ENCODE results near the gene TPRX1. TPM values are rescaled to one million over a fixed set of nuclear protein-coding genes. Genes with fewer than 3 reads are reported as not detected.

Gene TPRX1
- total and polyA plus RNA-seq, 2 of the 4 experiments (the other 2 are of a cell fraction): not detected

GRCh38 chr19:47776568-47776967, 27.8 kb downstream of the TPRX1 start:
- Histone ChIP-seq H3K23ac (ENCODE audit: low read depth, low read length) (no peak overlapping the region), H2AK9ac (replicated peaks; ENCODE audit: low read depth, low read length, poor library complexity) (no peak overlapping the region), H3K4ac (ENCODE audit: low read depth, low read length) (no peak overlapping the region), H3K4me3 (ENCODE audit: insufficient read depth, low read depth, low read length) (no peak overlapping the region), H4K5ac (ENCODE audit: low read depth, low read length) (no peak overlapping the region), H2AK5ac (ENCODE audit: low read depth, low read length) (no peak overlapping the region), H4K20me1 (ENCODE audit: insufficient read depth, low read length) (peaks cover 21% of the 10 kb centered on the region; the same call in 1 of the 2 replicates), H3K9me1 (ENCODE audit: insufficient read depth, low read length) (peaks cover 11% of the 10 kb centered on the region), H2BK120ac (ENCODE audit: low read depth, low read length) (no peak overlapping the region), H2BK15ac (ENCODE audit: low read depth, low read length) (no peak overlapping the region), H3K9me3 (ENCODE audit: control insufficient read depth, insufficient read depth, low read length) (no peaks in the 10 kb centered on the region), H3K4me1 (ENCODE audit: control insufficient read depth, insufficient read depth, low read length) (peaks cover 2% of the 10 kb centered on the region; the same call in 1 of the 2 replicates), H3K56ac (ENCODE audit: extremely low read depth, insufficient read depth, low read length) (no peak overlapping the region), H3K27me3 (ENCODE audit: control insufficient read depth, insufficient read depth, low read length) (no peaks in the 10 kb centered on the region), H3K9ac (ENCODE audit: low read depth, low read length) (no peak overlapping the region), H3K4me2 (ENCODE audit: low read depth, low read length) (no peak overlapping the region), H2BK5ac (ENCODE audit: low read depth, low read length, poor library complexity, severe bottlenecking) (no peak overlapping the region), H3K18ac (ENCODE audit: low read depth, low read length) (no peak overlapping the region), H4K8ac (ENCODE audit: low read depth in 2 of 2, low read length in 2 of 2) (no peak overlapping the region), H2AFZ (replicated peaks; ENCODE audit: low read length, poor library complexity) (no peak overlapping the region), H2BK20ac (ENCODE audit: low read depth, low read length) (no peak overlapping the region), H3K79me1 (ENCODE audit: low read depth in 1 of 2, low read length in 2 of 2) (peaks cover 22 to 36% of the 10 kb centered on the region in 2 experiments), H4K91ac (ENCODE audit: insufficient read depth, low read depth, low read length) (no peak overlapping the region), H3K36me3 (ENCODE audit: control insufficient read depth, insufficient read depth, low read length) (peaks cover 12% of the 10 kb centered on the region), H3K14ac (replicated peaks; ENCODE audit: low read depth, low read length) (no peak overlapping the region), H3K27ac (ENCODE audit: insufficient read depth, low read length) (no peak overlapping the region)
- dilution Hi-C loops (cut with HindIII; ENCODE audit: low sequenced_read_pairs, unreplicated experiment) (no loop called here), in situ Hi-C loops (cut with MboI; ENCODE audit: low sequenced_read_pairs) (no loop called here), intact Hi-C loops (cut with micrococcal nuclease) (no loop called here)
- no TSS peak for BruUV-seq (replicated peaks)
- ChIA-PET CTCF (interaction anchor here (1.4 kb wide), 1 partner anchor 11 kb away, joined by 4 read pairs; no protein-coding TSS in a partner anchor), POLR2A (ENCODE audit: unreplicated experiment) (no interaction called here)
- TF ChIP-seq POLR2A (IDR thresholded peaks at IDR 0.05; ENCODE audit: low read depth, low read length): no peak
- no peak for TF ChIP-seq MAZ (IDR thresholded peaks at IDR 0.05; ENCODE audit: borderline replicate concordance, low read depth, low read length)
- TF ChIP-seq RFX5 (IDR thresholded peaks at IDR 0.05; ENCODE audit: low read depth, low read length): no peak
- TF ChIP-seq FOS (IDR thresholded peaks at IDR 0.05; ENCODE audit: low read depth, low read length): no peak
- TF ChIP-seq BHLHE40 (IDR thresholded peaks at IDR 0.05; ENCODE audit: low read depth, low read length): no peak
- no peak for TF ChIP-seq CTCF (conservative IDR thresholded peaks at IDR 0.05; ENCODE audit: low read depth, low read length)
- TF ChIP-seq, protein P1, sequence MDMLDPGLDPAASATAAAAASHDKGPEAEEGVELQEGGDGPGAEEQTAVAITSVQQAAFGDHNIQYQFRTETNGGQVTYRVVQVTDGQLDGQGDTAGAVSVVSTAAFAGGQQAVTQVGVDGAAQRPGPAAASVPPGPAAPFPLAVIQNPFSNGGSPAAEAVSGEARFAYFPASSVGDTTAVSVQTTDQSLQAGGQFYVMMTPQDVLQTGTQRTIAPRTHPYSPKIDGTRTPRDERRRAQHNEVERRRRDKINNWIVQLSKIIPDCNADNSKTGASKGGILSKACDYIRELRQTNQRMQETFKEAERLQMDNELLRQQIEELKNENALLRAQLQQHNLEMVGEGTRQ (IDR thresholded peaks at IDR 0.05; ENCODE audit: low read depth, low read length): no peak
- no peak for TF ChIP-seq SMC3 (IDR thresholded peaks at IDR 0.05; ENCODE audit: low read depth, low read length)
- no peak for TF ChIP-seq CHD1 (IDR thresholded peaks at IDR 0.05; ENCODE audit: low read depth, low read length)
- TF ChIP-seq RAD21 (IDR thresholded peaks at IDR 0.05; ENCODE audit: low read length): no peak
- TF ChIP-seq, protein P2, sequence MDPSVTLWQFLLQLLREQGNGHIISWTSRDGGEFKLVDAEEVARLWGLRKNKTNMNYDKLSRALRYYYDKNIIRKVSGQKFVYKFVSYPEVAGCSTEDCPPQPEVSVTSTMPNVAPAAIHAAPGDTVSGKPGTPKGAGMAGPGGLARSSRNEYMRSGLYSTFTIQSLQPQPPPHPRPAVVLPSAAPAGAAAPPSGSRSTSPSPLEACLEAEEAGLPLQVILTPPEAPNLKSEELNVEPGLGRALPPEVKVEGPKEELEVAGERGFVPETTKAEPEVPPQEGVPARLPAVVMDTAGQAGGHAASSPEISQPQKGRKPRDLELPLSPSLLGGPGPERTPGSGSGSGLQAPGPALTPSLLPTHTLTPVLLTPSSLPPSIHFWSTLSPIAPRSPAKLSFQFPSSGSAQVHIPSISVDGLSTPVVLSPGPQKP (IDR thresholded peaks at IDR 0.05; ENCODE audit: borderline replicate concordance, low read depth, low read length): no peak
- TF ChIP-seq MXI1 (IDR thresholded peaks at IDR 0.05; ENCODE audit: borderline replicate concordance, low read depth, low read length): no peak
- TF ChIP-seq MAFK (IDR thresholded peaks at IDR 0.05; ENCODE audit: low read depth, low read length): no peak
- no peak for TF ChIP-seq RCOR1 (IDR thresholded peaks at IDR 0.05; ENCODE audit: insufficient replicate concordance, low read length)
- no peak for TF ChIP-seq NFE2L2 (IDR thresholded peaks at IDR 0.05; ENCODE audit: low read depth, low read length)
- no peak for TF ChIP-seq CEBPB (IDR thresholded peaks at IDR 0.05; ENCODE audit: low read depth, low read length)
- no CpG with 5 or more reads among the region's 4 CpGs for WGBS, 2 experiments (ENCODE audit: extremely low coverage in 2 of 2, insufficient read length in 1 of 2)
- ATAC-seq (ENCODE audit: low read depth): no peak
- no peak for DNase-seq

Data from IMR-90 (cell line).